Measurements from ENCODE around the gene IL5. TPM values are rescaled to one million over a fixed set of nuclear protein-coding genes. Genes with fewer than 3 reads are reported as not detected.
A peak's percentile ranks its signal among the peaks of the same experiment; 100 is the strongest.

IL5 gene
- total and polyA plus RNA-seq, 2 donors (not counting 3 experiments of a cell fraction or from before 2014, with no cell fraction given): not detected

- Histone ChIP-seq H3K9me3 (replicated peaks; ENCODE audit: control insufficient read depth, insufficient read depth, low read length) (no peaks in the 10 kb centered on the region), H3K9me1 (replicated peaks; ENCODE audit: control insufficient read depth, extremely low read depth, insufficient read depth, low read length) (no peaks in the 10 kb centered on the region), H4K20me1 (replicated peaks; ENCODE audit: control insufficient read depth, extremely low read depth, insufficient read depth, low read length) (no peaks in the 10 kb centered on the region), H2AFZ (ENCODE audit: low read depth, low read length) (peak overlapping the region; percentile 63), H3K9ac (replicated peaks; ENCODE audit: extremely low read depth, insufficient read depth, low read length) (no peak overlapping the region), H3K4me1 (ENCODE audit: control insufficient read depth, extremely low read depth, insufficient read depth, low read length) (no peaks in the 10 kb centered on the region), H3K4me3 (replicated peaks in 1 of 3; ENCODE audit: insufficient read depth in 1 of 3, low read depth in 1 of 3, low read length in 3 of 3) (no peak overlapping the region), H3K27ac (ENCODE audit: insufficient read depth, low read depth, low read length) (no peak overlapping the region), H3K4me2 (ENCODE audit: insufficient read depth, low read length) (peak overlapping the region; percentile 32), H3K36me3 (ENCODE audit: control insufficient read depth in 2 of 2, extremely low read depth in 1 of 2, insufficient read depth in 2 of 2, low read length in 2 of 2) (no peaks in the 10 kb centered on the region), H3K79me2 (ENCODE audit: control insufficient read depth, insufficient read depth, low read length) (no peaks in the 10 kb centered on the region), H3K27me3 (ENCODE audit: control insufficient read depth in 2 of 2, insufficient read depth in 2 of 2, low read length in 2 of 2) (peaks cover under 1 to 3% of the 10 kb centered on the region in 2 experiments)
- BruUV-seq (replicated peaks): no TSS peak
- intact Hi-C loops (cut with micrococcal nuclease): loop anchor here (1.0 to 5.0 kb wide), 4 partner anchors 186 to 357 kb away; no protein-coding TSS in a partner anchor
- peak; percentile 75 for DNase-seq (ENCODE audit: low read depth, low spot score)
- peak; percentile 76 to 83 for TF ChIP-seq CTCF (IDR thresholded peaks at IDR 0.05; ENCODE audit: extremely low read depth in 1 of 2, insufficient read depth in 1 of 2, low read depth in 1 of 2, low read length in 2 of 2)
- no peak for TF ChIP-seq FOS (IDR thresholded peaks at IDR 0.05; ENCODE audit: borderline replicate concordance, insufficient read depth, low read length)
- no peak for TF ChIP-seq GATA2 (IDR thresholded peaks at IDR 0.05; ENCODE audit: insufficient read depth, insufficient read length, low read depth, low read length)
- TF ChIP-seq POLR2A (IDR thresholded peaks at IDR 0.05; ENCODE audit: low read depth, low read length): no peak
- CTCF ChIA-PET: interaction anchor here (0.6 to 3.8 kb wide), 41 partner anchors 10 to 357 kb away, joined by 3 to 42 read pairs (median 5); partner anchors contain the start of genes CCNI2, GDF9, IRF1 and KIF3A
- peak; percentile 83 for FAIRE-seq
- POLR2A ChIA-PET: no interaction called here
- dilution Hi-C loops (cut with MboI; ENCODE audit: extremely low pct_ligation_motif_present, low sequenced_read_pairs): no loop called here
Observed at GRCh38 chr5:132526290-132526973, 16.9 kb downstream of the IL5 start.

- TF ChIP-seq JUN (IDR thresholded peaks at IDR 0.05; ENCODE audit: borderline replicate concordance, insufficient read depth, insufficient read length, low read depth) (no peak), FOS (IDR thresholded peaks at IDR 0.05; ENCODE audit: borderline replicate concordance, insufficient read depth, low read length) (no peak), POLR2AphosphoS5 (IDR thresholded peaks at IDR 0.05; ENCODE audit: insufficient read depth, low read depth, low read length) (no peak), POLR2A (IDR thresholded peaks at IDR 0.05; ENCODE audit: low read depth, low read length) (no peak), CTCF (IDR thresholded peaks at IDR 0.05; ENCODE audit: extremely low read depth in 1 of 2, insufficient read depth in 1 of 2, low read depth in 1 of 2, low read length in 2 of 2) (no peak), GATA2 (IDR thresholded peaks at IDR 0.05; ENCODE audit: insufficient read depth, insufficient read length, low read depth, low read length) (no peak), MYC (IDR thresholded peaks at IDR 0.05; ENCODE audit: low read depth, low read length) (no peak), EZH2 (IDR thresholded peaks at IDR 0.05; ENCODE audit: borderline replicate concordance, low read depth, low read length, severe bottlenecking) (no peak)
Observed at GRCh38 chr5:132525299-132525724, 18.0 kb downstream of the IL5 start.

More at GRCh38 chr5:132525299-132525724, 18.0 kb downstream of the IL5 start:
- Histone ChIP-seq H3K79me2 (ENCODE audit: control insufficient read depth, insufficient read depth, low read length) (no peaks in the 10 kb centered on the region), H3K4me2 (ENCODE audit: insufficient read depth, low read length) (no peak overlapping the region), H3K4me1 (ENCODE audit: control insufficient read depth, extremely low read depth, insufficient read depth, low read length) (no peaks in the 10 kb centered on the region), H3K27ac (ENCODE audit: insufficient read depth, low read depth, low read length) (no peak overlapping the region), H3K36me3 (ENCODE audit: control insufficient read depth in 2 of 2, extremely low read depth in 1 of 2, insufficient read depth in 2 of 2, low read length in 2 of 2) (no peaks in the 10 kb centered on the region), H3K4me3 (replicated peaks in 1 of 3; ENCODE audit: insufficient read depth in 1 of 3, low read depth in 1 of 3, low read length in 3 of 3) (no peak overlapping the region), H3K9me1 (replicated peaks; ENCODE audit: control insufficient read depth, extremely low read depth, insufficient read depth, low read length) (no peaks in the 10 kb centered on the region), H2AFZ (ENCODE audit: low read depth, low read length) (no peak overlapping the region), H4K20me1 (replicated peaks; ENCODE audit: control insufficient read depth, extremely low read depth, insufficient read depth, low read length) (no peaks in the 10 kb centered on the region), H3K27me3 (ENCODE audit: control insufficient read depth in 2 of 2, insufficient read depth in 2 of 2, low read length in 2 of 2) (no peaks in the 10 kb centered on the region), H3K9ac (replicated peaks; ENCODE audit: extremely low read depth, insufficient read depth, low read length) (no peak overlapping the region), H3K9me3 (replicated peaks; ENCODE audit: control insufficient read depth, insufficient read depth, low read length) (no peaks in the 10 kb centered on the region)
- ChIA-PET CTCF (interaction anchor here (1.2 to 3.8 kb wide), 5 partner anchors 11 to 295 kb away, joined by 3 to 42 read pairs (median 10); partner anchors contain the start of gene RAD50), POLR2A (no interaction called here)
- FAIRE-seq: no peak
- intact Hi-C loops (cut with micrococcal nuclease): loop anchor here (5.0 kb wide), 3 partner anchors 187 to 297 kb away; no protein-coding TSS in a partner anchor
- BruUV-seq (replicated peaks): no TSS peak
- no peak for DNase-seq (ENCODE audit: low read depth, low spot score)
- dilution Hi-C loops (cut with MboI; ENCODE audit: extremely low pct_ligation_motif_present, low sequenced_read_pairs): no loop called here

Data from endothelial cell of umbilical vein (primary cell).